22Rv1 (cell line): Measurements from ENCODE around the gene ANKLE1.

Source experiments
- H3K27ac ChIP-seq: fragments of 450-650 bp; 2 replicates; pipeline ENCODE4 v1.5.1; 2017
- CTCF ChIP-seq: fragments of 450-650 bp; IDR thresholded peaks from 2 replicates; pipeline ENCODE4 v1.5.1; 2017; ENCODE audit warnings: mild to moderate bottlenecking
- ZFX ChIP-seq: fragments of 450-650 bp; IDR thresholded peaks from 2 replicates; pipeline ENCODE4 v1.6.1; 2017; ENCODE audit warnings: antibody characterized with exemption, borderline replicate concordance

ANKLE1 gene

GRCh38 chr19:17296976-17297375 lies 15.3 kb downstream of the ANKLE1 start:
- TF ChIP-seq CTCF = no peak
- no peak for TF ChIP-seq ZFX
- H3K27ac ChIP-seq = no peak overlapping the region

- TF ChIP-seq CTCF = no peak
- TF ChIP-seq ZFX = no peak
- no peak overlapping the region for H3K27ac ChIP-seq
Observed at GRCh38 chr19:17300992-17301619, 19.4 kb downstream of the ANKLE1 start.

GRCh38 chr19:17302391-17303166 lies 20.9 kb downstream of the ANKLE1 start:
- no peak for TF ChIP-seq CTCF
- TF ChIP-seq ZFX = no peak
- peak overlapping the region; percentile 27; the same call in 1 of the 2 replicates for H3K27ac ChIP-seq

- TF ChIP-seq ZFX = no peak
- peak; percentile 78 for TF ChIP-seq CTCF
- peak within 1 kb of the TSS; percentile 97; the same call in 1 of the 2 replicates for H3K27ac ChIP-seq
Observed at GRCh38 chr19:17303167-17303939, 21.7 kb downstream of the ANKLE1 start, which contains the start of gene ABHD8. Gene ABHD8, minus strand, starts transcription at chr19:17303425. Its CDS starts 1,809 bp downstream, at chr19:17301616.

- TF ChIP-seq ZFX = no peak
- no peak for TF ChIP-seq CTCF
- peak overlapping the region; percentile 97; the same call in 1 of the 2 replicates for H3K27ac ChIP-seq
Observed at GRCh38 chr19:17303940-17304267, 22.2 kb downstream of the ANKLE1 start.

GRCh38 chr19:17304386-17305215 lies 22.9 kb downstream of the ANKLE1 start:
- H3K27ac ChIP-seq = peak overlapping the region; percentile 97
- TF ChIP-seq ZFX = no peak
- no peak for TF ChIP-seq CTCF
